Cortex of kidney (tissue), 1 donor: ENCODE measurements around the gene ELP1.
"Not testable (repeated sequence)": the region's sequence is repeated elsewhere in the genome, so short reads cannot be mapped to it uniquely, and the experiment has no call there.

Experiments
- DNase-seq: peaks from one replicate; lab custom pipeline; 2025; lab: John Stamatoyannopoulos, UW

ELP1 gene, protein sequence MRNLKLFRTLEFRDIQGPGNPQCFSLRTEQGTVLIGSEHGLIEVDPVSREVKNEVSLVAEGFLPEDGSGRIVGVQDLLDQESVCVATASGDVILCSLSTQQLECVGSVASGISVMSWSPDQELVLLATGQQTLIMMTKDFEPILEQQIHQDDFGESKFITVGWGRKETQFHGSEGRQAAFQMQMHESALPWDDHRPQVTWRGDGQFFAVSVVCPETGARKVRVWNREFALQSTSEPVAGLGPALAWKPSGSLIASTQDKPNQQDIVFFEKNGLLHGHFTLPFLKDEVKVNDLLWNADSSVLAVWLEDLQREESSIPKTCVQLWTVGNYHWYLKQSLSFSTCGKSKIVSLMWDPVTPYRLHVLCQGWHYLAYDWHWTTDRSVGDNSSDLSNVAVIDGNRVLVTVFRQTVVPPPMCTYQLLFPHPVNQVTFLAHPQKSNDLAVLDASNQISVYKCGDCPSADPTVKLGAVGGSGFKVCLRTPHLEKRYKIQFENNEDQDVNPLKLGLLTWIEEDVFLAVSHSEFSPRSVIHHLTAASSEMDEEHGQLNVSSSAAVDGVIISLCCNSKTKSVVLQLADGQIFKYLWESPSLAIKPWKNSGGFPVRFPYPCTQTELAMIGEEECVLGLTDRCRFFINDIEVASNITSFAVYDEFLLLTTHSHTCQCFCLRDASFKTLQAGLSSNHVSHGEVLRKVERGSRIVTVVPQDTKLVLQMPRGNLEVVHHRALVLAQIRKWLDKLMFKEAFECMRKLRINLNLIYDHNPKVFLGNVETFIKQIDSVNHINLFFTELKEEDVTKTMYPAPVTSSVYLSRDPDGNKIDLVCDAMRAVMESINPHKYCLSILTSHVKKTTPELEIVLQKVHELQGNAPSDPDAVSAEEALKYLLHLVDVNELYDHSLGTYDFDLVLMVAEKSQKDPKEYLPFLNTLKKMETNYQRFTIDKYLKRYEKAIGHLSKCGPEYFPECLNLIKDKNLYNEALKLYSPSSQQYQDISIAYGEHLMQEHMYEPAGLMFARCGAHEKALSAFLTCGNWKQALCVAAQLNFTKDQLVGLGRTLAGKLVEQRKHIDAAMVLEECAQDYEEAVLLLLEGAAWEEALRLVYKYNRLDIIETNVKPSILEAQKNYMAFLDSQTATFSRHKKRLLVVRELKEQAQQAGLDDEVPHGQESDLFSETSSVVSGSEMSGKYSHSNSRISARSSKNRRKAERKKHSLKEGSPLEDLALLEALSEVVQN (N-terminal part only)

DNA sequence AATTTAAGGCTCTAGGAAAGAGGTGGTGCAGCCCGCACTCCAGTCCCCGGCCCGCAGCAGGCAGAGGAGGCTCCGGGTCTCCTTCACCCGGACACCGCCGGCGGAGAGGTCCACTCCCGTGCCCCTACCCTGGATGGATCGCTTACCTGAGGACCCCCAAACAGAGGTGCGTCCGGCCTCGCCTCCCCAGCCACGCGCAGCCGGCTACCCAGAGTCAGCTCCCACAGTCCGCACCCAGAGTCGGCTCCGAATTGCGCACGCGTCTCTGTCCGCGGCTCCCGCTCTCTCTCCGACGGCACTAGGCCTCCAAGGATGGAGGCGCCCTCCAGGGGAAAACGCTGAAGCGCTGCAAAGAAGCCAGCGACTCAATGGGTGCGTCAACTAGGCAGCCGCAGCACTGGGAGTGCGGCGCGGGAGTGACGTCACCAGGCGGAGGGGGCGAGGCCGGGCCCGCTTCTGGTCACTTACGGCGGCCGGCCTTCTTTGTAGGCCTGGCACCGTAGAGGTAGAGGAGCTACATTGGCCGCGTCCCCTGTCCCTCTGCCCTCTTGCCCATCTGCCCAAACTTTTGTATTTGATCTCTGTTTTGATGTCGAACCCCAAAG lies at the start of gene ELP1:
TSS of gene ELP1 (minus strand) at position 407 of the 605 bp plus-strand sequence. CDS start 2,978 bp downstream, outside the sequence.
- no peak for DNase-seq

DNA sequence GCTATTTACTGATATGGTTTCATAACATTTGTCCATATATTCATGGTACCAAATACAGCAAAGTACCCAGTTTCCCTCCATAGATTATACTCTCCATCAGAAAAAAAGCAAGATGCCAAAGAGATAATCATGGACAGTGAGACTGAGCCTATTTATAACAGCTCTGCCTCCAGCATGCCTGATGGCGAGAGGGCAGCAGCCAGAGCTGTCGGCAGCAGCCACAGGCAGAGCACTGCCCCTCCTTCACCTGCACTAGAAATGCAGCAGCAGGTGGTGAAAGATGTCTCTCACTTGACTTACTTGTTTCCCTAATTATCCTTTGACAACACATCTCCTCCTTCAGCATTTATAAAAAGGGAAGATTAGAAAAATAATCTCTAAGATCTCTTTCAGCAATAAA lies 47.0 kb upstream of the ELP1 start:
- no peak for DNase-seq

DNA sequence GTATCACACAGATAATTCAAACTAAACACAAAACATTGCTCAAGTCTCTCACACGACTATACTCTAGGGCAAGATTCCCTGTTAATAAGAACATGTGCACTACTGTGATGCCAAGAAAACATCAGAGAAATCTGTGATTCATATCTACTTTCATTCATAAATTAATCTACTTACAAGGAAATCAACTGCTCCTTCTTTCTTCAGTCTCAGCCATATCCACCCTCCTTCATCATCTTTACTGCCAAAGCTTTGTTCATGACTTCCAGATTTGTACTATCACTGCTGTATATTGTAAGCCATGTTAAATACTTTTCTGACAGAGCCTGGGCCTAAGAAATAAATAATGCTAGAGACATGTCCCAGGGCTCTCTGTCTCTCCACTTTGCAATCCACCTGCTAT lies 44.3 kb upstream of the ELP1 start:
- no peak for DNase-seq

DNA sequence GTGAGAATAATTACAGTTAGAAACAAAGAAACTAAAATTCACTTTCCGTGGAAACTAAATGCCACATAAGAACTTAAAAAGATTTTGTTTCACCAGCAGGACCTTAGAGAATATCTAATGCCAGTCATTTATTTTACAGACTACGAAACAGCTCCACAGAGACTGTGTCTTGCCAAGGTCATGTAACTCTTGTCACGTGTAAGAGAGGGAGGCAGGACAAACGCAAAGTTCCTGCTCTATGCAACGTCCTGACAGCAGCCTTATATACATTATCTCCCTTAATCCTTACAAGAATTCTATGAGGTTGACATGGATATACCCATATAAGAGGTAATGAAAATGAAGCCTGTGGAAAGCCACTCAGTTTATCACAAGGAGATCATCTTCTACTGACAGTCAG lies 40.0 kb upstream of the ELP1 start:
- no peak for DNase-seq

DNA sequence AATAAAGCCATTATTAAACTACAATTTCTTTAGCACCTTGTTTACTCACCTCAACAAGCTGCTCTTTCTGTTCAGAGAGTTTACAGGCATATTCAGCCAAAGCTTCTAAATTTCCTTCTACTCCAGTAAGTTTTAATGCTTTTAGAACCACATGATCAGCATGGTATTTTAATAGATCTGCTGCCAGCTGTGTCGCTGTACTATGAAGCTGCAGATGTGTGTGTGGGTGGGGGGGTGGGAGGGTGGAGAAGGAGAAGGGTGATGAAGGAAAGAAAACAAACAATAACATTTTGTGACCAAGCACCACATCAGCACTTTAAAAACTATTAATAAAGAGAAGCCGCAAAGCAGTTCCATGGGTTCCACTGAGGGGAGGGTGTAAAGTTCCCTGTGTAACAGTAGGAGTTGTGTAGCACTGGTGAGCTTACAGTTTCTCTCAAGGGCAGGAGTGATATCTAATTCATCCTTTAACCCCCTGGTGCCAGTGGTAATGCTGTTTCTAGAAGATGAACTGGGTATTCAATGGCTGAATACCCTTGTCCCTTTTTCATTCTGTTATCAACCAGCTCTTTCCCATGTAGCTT lies 38.8 kb upstream of the ELP1 start:
- no peak for DNase-seq

DNA sequence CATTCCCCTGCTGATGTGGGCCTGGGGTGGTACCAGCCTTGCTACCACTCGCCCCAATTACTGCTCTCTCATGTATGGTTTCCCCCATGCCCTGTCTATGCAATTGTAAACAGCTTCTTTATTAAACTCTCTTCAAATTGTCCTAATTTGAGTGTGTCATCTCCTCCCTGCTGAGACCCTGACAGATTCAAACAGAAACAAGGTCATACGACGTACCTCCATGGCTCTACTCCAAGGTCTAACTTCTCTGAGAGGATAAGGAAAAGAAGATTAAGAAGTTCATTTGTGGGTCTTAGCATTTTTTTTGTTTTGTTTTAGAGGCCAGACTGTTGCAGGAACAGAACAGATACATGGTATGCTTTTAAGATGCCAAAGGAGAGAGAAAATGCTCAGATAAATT lies 38.3 kb upstream of the ELP1 start:
- no peak for DNase-seq

DNA sequence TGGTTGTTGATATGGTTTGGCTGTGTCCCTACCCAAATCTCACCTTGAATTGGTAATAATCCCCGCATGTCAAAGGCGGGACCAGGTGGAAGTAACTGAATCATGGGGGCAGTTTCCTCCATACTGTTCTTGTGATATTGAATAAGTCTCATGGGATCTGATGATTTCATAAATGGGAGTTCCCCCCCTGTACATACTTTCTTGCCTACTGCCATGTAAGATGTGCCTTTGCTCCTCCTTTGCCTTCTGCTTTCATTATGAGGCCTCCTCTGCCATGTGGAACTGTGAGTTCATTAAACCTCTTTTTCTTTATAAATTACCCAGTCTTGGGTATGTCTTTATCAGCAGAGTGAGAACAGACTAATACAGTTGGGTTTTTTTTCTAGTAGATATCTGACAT lies 37.5 kb upstream of the ELP1 start:
- not testable (repeated sequence) for DNase-seq

DNA sequence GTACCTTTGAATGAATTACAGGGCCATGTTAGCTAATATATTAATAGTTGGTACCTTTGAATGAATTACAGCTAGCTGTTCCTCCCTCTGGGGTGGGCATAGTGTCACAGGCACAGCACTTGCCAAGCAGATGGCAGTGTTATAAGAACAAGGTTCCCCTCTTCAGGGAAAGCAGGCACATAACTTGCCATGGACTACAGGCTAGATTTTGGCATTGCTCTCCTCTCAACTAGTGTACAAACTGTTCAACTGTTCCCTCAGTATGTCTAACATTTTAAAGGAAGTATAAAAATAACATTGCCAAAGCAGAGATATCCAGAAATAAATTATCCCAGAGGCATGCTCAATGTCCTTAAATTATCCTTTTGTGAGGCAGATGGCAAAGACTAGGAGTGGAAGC lies 34.0 kb upstream of the ELP1 start:
- no peak for DNase-seq

DNA sequence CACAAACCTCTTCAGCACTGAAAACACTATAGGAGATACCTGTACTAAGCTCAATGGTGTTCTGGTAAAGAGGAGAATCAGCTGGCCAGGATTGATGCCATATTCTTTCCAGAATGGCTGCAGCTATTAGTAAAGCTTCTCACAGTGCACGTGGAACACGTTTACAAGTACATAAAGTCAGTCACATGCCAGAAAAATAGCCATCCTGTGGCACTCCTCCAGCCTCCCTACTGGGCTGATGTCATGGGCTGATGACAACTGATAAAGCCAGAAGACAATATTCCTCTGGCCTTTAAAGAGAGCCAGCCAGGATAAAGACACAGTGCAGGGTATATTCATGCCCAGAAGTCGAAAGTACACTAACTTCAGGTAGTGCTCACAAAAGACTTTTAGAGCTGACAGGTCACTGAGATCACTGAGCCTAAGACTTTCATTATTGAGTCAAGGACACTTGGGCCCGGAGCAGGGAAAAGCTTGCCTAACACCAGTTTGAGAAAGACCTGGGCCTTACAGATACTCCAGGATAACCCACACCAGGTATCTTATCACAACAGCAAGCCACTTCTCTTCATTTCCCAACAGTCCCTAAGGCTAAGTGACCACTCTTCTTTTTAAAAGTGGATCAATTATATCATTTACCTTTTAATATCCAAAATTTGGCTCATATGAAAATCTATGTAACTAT lies 29.7 kb upstream of the ELP1 start:
- DNase-seq = no peak

DNA sequence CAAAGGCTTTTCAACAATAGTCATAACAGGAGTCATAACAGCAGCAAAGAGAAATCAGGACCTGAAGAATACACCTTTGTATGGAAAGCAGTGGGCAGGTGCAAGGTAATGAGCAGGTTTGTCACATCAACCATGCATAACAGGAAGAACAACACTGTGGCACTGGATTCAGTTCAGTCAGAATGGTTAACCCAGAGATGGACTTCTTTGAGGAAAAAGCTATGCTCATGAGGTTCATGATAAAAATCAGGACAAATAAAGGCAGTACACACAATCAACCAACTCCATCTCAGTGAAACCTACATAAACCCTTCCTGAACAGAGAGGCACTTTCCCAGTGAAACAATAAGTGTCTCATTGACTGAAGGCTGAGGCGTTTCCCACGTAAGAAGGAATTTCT lies 27.2 kb upstream of the ELP1 start:
- DNase-seq = no peak

DNA sequence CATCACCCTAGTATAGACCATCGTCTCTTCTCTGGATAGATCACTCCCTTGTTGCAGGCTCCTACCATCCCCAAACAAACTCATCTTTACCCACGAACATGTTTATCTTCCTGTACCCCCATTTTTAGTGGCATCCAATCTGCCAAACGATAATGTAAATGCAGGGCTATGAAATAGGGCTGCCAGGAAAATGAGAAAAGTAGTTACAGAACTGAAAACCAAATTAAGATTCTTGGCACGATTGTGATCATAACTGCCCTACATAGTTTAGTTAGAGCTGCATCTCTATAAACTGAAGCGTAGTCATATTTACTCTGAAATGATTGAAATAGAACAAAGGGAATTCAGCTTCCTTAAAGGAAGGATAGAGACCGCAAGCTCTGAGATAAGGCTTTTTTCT lies 26.4 kb upstream of the ELP1 start:
- DNase-seq = no peak

DNA sequence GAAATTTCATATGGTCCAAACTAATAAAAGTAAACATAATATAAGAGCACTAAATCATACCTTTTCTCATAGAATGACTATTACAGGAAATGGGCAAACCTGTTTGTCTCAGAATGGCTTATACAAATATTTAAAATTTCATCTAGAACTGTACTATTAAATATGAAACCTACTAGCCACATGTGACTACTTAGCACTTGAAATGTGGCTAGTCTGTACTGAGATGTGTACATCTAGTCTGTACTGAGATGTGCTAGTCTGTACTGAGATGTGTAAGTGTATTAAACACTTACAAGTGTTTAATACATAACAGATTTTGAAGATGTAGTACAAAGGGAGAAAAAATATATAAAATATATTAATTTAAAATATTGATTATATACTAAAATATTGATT lies 22.7 kb upstream of the ELP1 start:
- DNase-seq = no peak

DNA sequence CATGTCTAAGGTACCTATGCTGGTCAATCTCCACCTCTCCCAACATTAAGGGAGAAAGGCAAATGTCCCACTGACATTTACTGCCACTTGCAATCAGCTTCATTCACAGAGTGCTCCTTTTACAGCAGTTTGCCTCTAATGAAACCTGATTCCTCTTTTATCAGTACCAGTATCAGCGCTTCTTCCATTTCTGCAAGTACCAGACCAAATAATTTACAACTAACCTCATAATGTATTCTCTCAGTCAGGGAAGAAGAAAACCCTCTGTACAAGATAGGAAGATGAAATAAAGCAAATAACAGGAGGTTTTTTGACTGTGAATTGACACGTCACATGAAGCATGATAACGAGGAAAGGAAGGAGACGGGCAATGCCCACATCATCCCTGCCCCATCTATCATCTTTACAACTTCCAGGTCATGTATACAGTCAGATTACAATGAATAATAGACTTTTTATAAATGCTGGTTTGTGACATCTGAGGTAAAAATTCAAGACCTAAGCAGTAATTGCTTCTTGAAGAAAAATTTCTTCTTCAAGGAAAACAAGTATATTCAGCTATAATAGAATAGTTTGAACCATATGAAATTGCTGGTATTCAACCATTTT lies 22.2 kb upstream of the ELP1 start:
- DNase-seq = no peak

DNA sequence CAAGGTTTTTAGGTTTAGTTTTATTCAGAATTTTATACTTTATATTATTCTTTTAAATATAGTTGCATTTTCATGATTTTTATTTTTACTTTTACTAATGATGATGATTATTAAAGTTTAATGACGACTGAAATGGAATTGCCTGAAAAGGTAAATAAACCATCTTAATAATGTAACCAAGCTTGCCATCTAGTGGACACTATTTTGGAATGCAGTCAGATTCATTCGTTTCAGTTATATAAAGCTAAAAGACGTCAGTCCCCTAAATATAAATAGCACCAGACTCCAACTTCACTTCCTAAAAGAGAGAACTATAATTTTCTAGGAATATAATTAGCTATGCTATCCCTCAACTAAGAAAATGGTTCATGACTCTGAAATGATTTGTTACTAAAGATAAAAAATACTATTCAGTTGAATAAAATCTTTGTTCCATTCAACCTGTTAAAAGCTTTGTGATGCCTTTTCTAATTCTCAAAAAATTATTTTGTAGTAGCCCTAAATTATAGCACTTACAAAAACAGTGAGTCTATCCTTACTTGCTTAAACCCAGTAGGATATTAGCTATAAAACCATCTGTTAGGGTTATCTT lies 20.2 kb upstream of the ELP1 start:
- no peak for DNase-seq

DNA sequence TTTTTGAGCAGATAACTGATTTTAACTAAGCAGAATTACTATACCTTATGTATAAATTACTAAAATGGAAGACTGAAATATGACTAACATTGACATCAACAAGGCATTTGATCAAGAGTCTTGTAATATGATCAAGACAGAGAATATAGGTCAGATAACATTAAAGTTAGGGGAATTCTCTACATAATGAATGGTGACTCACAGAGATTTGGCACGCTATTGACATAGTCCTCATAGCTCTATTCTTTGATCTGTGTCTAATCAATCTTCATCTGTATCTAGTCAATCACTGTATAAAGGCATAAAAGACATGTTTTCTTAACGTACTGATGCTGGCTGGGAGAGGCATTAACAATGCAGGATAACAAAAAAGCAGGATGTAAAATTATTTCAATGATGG lies 17.7 kb upstream of the ELP1 start:
- DNase-seq = no peak

DNA sequence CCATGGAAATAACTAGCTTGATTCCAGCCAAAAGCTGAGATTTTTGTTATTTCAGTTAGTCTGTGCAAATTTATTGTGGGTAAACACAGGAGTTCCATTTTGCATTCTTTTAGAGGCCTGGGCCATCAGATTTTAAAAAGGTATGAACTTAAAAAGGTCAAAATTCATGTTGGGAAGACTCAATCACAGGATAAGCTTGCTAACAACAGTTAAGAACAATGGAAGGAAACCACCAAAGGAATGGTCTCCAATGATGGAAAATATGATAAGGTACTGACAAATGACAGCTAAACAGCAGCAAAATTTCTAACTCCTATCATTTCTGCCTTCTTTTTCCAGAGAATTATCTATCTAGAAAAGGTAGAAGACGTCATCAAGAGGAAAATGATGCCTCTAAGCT lies 16.2 kb upstream of the ELP1 start:
- no peak for DNase-seq

DNA sequence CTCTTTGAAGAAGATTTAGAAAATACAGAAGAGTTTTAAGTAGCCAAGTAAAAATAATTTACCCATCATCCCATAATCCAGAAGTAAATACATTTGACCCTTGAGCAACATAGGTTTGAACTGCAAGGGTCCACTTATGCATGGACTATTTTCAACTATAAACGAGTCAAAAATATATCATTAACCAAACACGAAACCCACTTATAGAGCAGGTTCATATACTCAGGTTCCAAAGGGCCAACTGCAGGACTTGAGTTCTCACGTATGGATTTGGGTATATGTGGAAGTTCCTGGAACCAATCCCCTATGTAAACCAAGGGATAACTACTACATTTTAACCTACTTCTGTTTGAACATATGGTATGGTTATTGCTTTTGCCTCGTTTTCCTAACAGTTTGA lies 6.1 kb upstream of the ELP1 start:
- DNase-seq = no peak

DNA sequence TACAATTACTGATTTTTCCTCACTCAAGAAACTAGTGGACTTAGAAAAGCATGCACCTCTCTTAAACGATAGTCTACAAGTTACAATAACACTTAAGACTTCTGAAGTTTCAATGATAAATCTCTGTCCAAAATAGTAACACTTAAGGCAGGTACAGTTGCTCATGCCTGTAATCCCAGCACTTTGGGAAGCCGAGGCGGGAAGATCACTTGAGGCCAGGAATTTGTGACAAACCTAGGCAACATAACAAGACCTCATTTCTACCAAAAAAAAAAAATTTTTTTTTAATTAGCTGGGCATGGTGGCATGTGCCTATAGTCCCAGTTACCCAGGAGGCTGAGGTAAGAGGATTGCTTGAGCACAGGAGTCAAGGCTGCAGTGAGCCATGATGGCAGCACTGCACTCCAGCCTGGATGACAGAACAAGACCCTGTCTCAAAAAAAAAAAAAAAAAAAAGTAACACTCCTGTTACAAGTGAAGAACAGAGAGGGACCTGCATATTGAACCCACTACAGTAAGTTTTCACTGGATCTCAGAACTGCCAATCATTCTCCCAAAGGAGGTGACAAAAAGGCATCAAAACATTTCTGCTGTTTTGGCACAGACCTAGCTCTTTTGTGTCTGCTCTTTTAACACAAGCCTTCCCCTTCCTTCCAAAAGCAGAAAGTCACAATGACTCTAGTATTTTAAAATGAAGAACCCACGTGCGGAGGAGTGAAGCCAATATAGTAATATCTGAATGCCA lies 3.8 kb upstream of the ELP1 start:
- DNase-seq = no peak

DNA sequence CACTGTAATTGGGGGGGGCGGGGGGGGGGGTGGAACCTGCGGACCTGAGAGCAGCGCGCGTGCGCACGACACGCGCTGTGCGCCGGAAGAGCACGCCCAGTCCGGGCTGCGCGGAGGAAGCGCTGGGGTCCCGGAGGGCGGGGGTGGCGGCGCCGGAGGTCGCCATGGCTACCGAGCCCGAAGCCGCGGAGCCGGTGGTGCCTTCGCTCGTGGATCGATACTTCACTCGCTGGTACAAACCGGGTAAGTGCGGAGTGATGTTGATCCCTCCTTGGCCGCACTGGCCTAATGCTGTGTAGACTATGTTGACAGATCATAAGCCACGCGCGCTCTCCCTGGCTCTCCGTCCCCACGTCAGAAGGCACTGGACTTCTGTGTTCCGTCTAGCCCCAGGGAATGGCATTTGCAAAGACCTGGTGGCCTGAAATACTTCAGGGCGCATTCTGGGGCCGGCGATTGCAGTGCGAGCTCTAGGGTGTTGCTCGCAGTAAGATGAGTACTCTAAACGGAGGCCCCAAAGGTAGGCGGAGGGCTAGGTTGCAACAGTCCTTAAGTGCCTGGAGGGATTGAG lies 484 bp upstream of the ELP1 start, which contains the start of gene ABITRAM:
TSS of gene ABITRAM (plus strand) at position 78 of the 571 bp plus-strand sequence. CDS start at position 165, 87 bp downstream.
- no peak for DNase-seq
